Subcutaneous adipose tissue (tissue), 4 donors: Measurements from ENCODE around the gene FGF8. TPM values are rescaled to one million over a fixed set of nuclear protein-coding genes. Genes with fewer than 3 reads are reported as not detected.

ENCODE experiments used
- total RNA-seq, 4 donors: library from RNA; depleted of rRNA; stranded (reverse); fragments of >200 nt; gene quantifications; one replicate each; pipeline ENCODE4 v1.1.0, GENCODE V29; 2016
- TF ChIP-seq, protein P1 (sequence below): fragments of 450-650 bp; IDR thresholded peaks from one replicate; pipeline ENCODE4 v1.5.1; 2016; ENCODE audit warnings: low read depth, mild to moderate bottlenecking, control low read depth, antibody characterized with exemption, moderate library complexity

FGF8 gene
- total RNA-seq, 4 donors from 2014 or later = not detected

DNA sequence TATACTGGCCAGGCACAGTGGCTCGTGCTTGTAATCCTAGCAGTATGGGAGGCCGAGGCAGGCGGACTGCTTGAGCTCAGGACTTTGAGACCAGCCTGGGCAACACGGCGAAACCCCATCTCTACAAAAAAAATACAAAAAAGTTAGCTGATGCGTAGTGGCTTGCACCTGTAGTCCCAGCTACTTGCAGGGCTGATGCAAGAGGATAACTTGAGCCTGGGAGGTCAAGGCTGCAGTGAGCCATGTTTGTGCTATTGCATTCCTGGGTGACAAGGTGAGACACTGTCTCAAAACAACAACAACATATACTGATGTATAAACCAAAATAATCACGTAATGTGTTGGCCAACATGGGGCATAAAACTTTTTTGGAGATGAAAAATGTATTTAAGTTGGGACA, 13.8 kb upstream of the FGF8 start:
- TF ChIP-seq, protein P1, sequence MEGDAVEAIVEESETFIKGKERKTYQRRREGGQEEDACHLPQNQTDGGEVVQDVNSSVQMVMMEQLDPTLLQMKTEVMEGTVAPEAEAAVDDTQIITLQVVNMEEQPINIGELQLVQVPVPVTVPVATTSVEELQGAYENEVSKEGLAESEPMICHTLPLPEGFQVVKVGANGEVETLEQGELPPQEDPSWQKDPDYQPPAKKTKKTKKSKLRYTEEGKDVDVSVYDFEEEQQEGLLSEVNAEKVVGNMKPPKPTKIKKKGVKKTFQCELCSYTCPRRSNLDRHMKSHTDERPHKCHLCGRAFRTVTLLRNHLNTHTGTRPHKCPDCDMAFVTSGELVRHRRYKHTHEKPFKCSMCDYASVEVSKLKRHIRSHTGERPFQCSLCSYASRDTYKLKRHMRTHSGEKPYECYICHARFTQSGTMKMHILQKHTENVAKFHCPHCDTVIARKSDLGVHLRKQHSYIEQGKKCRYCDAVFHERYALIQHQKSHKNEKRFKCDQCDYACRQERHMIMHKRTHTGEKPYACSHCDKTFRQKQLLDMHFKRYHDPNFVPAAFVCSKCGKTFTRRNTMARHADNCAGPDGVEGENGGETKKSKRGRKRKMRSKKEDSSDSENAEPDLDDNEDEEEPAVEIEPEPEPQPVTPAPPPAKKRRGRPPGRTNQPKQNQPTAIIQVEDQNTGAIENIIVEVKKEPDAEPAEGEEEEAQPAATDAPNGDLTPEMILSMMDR = no peak

DNA sequence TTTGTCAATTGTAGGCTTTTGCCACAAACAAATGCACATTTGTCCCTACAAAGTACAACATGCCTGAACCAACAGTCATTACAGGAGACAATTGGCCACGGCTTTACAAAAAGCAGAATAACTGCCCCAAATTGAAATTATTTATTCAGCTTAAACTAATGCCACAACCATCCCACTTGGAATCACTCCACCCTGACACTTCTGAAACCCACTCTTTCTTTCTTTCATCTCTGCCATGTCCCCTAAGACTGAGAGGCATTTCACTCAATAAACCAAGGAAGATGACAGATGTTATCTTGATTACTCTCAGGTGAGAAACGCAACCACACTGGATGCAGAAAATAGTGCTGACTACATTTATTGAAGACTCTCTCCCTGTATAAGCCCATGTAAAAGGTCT, 9.9 kb upstream of the FGF8 start:
- TF ChIP-seq, protein P1 = no peak

DNA sequence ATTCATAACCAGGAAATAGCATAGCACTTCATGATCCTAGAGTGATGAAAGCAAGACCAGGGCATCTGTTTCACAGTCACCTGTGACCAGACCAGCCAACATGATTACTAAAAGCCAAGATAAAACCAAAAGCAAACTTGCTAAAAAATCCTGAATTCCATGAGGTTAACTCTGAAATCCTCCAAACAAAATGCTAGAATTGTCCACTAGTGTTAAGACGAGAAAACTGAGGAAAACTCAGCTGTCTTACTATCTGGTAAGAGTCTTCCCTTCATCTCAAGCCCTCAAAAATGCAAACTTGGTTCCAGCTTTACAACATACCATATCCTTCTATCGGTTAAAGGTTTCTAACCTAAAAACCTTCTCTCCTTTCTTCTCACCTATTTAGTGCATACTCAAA, 8.6 kb upstream of the FGF8 start:
- TF ChIP-seq, protein P1 = no peak

DNA sequence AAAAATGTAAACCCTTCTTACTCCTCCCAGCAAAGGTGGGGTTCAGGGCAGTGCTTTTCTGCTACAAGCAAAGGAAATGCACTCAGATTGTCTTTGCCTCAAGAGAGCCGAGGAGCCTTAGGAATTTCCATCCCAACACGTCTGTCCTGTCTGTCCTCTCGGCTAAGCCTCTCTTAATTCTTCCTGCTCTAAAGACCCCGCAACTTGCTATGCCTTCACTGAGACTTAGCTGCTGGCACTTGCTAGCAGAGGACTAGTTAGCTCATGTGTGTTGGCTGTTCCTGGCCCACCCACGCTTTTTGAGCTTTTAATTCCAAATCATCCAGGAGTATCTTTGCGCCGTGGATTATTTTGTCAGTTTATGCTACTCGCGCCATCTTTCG, 7.8 kb upstream of the FGF8 start:
- TF ChIP-seq, protein P1 = no peak

DNA sequence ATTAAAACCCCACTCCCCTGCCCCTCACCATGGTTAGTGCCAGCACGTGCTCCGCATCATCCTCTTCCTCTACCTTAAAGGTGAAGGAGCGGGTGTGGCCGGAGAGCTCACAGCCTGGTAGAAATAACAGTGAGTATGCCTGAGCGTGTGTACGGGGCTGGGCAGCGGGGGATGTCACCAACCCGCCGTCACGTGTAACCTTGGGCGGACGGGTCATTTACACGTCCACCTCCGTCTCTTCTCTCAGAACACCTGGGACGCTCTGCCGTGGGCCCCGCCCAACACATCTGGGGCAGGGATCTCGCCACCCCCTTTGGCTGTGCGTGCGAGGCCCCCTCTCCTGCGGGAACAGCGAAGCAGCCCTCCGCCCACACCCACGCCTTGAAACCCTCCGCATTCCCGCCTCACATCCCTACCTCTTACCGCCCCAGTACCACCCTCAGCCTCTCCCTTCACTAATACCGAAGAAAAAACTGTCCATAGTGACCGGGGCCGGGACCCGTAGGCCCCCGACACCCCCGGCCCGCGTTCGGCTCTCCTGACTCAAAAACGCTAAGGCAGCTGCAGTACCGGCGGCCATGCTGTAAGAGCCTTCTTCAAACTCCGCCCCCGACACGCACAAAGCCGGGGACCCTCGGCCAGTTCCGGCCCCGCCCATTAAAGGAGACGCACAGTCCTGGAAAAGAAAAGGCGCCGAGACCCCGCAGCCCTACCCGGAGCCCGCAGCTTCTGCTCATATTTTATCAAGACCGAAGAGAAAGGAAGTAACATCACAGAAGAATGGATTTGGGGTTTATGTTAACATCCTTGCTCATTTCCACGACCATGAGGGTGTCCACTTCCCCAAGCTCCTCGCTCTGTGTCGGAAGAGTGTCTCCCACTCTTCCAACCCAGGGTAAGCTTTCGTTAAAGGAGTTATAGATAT, 7.2 kb upstream of the FGF8 start, which contains the start of gene NPM3:
TSS of gene NPM3 (minus strand) at position 636 of the 925 bp plus-strand sequence. CDS start at position 580, 56 bp downstream.
- TF ChIP-seq, protein P1 = no peak

DNA sequence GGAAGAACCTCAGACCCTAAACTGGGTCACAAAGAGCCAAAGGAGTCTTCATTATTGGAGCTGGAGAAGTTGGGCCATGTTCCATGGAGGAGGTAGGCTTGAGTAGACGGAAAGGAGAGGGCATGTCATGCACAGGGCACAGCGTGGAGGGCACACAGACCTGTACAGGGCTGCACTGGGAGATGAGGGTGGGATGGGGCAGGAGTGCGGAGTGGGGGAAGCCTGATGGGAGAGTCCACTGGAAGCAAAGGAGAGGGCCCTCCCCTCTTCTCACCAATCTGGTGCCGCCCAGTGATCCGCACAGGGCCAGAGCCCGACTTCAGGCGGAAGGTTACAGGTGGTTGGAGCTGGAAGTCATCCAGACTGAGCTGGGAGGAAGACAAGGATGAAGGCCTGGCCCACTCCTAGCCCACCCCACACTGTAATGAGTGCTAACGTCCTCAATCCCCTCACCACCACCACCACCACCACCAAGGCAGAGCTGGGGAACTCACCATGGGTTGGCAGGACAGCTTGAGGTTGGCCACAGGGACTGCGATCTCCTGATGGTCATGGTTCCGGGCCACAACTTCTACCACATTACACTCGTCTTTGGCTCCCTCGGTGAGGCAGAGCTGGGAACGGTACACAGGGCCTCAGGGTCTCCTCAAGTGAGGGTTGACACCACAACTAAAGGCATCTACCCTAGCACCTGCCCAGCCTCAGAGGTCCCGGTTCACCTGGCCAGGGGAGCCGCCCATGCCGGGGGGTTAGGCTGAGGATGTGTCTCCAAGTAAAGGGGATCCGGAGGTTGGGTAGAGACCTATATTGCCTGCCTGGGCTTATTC, 6.3 kb upstream of the FGF8 start:
- TF ChIP-seq, protein P1 = no peak

DNA sequence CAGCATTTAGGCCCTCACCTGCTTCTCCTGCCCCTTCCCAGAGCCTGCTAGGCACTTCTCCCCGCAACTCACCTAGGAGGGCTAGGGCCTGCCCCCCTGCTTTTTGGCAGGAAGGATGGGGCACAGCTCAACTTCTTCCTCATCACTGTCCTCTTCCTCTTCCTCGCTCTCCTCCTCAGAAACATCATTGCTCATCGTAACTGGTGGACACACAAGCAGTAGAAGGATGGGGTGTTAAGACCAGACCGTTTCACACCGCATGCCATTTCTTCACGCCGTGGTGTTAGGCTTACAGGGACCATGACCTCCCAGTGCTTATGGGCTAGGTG, 5.7 kb upstream of the FGF8 start:
- TF ChIP-seq, protein P1 = no peak
